ENCODE measurements around the gene LCA5.

DNA sequence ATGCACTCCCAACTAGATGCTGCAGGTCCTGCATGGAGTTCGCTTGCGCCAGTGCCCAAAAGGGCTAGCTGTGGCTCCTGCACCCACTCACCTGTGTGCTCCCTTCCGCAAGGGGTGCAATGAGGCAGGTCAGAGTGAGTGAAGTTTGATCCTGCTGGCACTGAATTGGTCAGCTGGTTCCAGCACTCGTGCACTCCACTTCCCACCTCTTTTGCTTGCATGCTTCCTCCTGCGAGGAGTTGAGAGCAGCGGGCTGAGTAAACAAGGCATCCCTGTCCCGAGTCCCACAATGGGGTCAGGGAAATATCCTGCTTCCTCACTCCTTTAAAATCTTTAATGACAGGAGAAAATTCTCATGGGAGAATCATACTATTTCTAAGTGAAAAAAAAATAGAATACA is 86.2 kb downstream of the LCA5 start:
- TF ChIP-seq, protein P1, sequence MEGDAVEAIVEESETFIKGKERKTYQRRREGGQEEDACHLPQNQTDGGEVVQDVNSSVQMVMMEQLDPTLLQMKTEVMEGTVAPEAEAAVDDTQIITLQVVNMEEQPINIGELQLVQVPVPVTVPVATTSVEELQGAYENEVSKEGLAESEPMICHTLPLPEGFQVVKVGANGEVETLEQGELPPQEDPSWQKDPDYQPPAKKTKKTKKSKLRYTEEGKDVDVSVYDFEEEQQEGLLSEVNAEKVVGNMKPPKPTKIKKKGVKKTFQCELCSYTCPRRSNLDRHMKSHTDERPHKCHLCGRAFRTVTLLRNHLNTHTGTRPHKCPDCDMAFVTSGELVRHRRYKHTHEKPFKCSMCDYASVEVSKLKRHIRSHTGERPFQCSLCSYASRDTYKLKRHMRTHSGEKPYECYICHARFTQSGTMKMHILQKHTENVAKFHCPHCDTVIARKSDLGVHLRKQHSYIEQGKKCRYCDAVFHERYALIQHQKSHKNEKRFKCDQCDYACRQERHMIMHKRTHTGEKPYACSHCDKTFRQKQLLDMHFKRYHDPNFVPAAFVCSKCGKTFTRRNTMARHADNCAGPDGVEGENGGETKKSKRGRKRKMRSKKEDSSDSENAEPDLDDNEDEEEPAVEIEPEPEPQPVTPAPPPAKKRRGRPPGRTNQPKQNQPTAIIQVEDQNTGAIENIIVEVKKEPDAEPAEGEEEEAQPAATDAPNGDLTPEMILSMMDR (IDR thresholded peaks at IDR 0.05; ENCODE audit: extremely low read depth in 1 of 2, insufficient read depth in 1 of 2, low read depth in 1 of 2, low read length in 2 of 2) = no peak
- TF ChIP-seq POLR2AphosphoS5 (IDR thresholded peaks at IDR 0.05; ENCODE audit: insufficient read depth, low read depth, low read length) (no peak), POLR2A (IDR thresholded peaks at IDR 0.05; ENCODE audit: low read depth, low read length) (no peak)
- TF ChIP-seq, protein P2, sequence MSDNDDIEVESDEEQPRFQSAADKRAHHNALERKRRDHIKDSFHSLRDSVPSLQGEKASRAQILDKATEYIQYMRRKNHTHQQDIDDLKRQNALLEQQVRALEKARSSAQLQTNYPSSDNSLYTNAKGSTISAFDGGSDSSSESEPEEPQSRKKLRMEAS (IDR thresholded peaks at IDR 0.05; ENCODE audit: insufficient read depth, insufficient read length) = no peak

All from endothelial cell of umbilical vein (primary cell).